Ishikawa (cell line): ENCODE data around the gene L1CAM.

Source experiments
- CEBPB ChIP-seq: IDR thresholded peaks from 2 replicates; pipeline ENCODE4 v1.6.1; 2012
- RAD21 ChIP-seq: IDR thresholded peaks from 2 replicates; pipeline ENCODE4 v1.6.1; 2012; ENCODE audit warnings: low read depth
- REST ChIP-seq: IDR thresholded peaks from 2 replicates; pipeline ENCODE4 v1.6.1; 2012; ENCODE audit warnings: low read depth, mild to moderate bottlenecking
- TAF1 ChIP-seq: IDR thresholded peaks from 2 replicates; pipeline ENCODE4 v1.6.1; 2012; ENCODE audit warnings: low read depth, mild to moderate bottlenecking
- USF1 ChIP-seq: IDR thresholded peaks from 2 replicates; pipeline ENCODE4 v1.6.1; 2012

- no peak for TF ChIP-seq TAF1
- TF ChIP-seq CEBPB, result no peak
- no peak for TF ChIP-seq REST
- no peak for TF ChIP-seq RAD21
- no peak for TF ChIP-seq USF1
These were observed 56.5 kb downstream of the L1CAM start for GRCh38 chrX:153829549-153829798.
